B cell (primary cell): ENCODE measurements around the gene AKR7A3. TPM values are rescaled to one million over a fixed set of nuclear protein-coding genes. Genes with fewer than 3 reads are reported as not detected.

Source experiments
- ATAC-seq: fragments of 200-7000 bp; cut with Tn5 transposase; one replicate; pipeline ENCODE4 v1.10.0; 2021; ENCODE audit warnings: low read depth, mild to moderate bottlenecking, moderate number of reproducible peaks, moderate library complexity
- CTCF ChIA-PET: fragments of 350-600 bp; sonication (Branson Sonifier 250); formaldehyde crosslinking; loops from one replicate; lab custom pipeline; 2021; ENCODE audit warnings: antibody characterized with exemption, inconsistent platforms; lab: Charles Lee
- POLR2A ChIA-PET: fragments of 350-600 bp; sonication (Branson Sonifier 250); formaldehyde crosslinking; loops from one replicate; lab custom pipeline; 2021; ENCODE audit warnings: antibody characterized with exemption; lab: Charles Lee
- DNase-seq: peaks from one replicate; pipeline ENCODE4 v3.0.0; 2013
- H2AFZ ChIP-seq: 2 replicates; pipeline ENCODE4 v1.6.1; 2012; ENCODE audit warnings: mild to moderate bottlenecking, low read depth, low read length; ENCODE audit not compliant: insufficient read depth, poor library complexity, severe bottlenecking
- H3K27ac ChIP-seq, 2 donors: 1 replicate in 1 of 2; 2 replicates in 1 of 2; pipeline ENCODE4 v1.5.1; 2012 to 2013; ENCODE audit warnings: low read length in 2 of 2, mild to moderate bottlenecking in 2 of 2, moderate library complexity in 1 of 2
- H3K27me3 ChIP-seq, 4 experiments: fragments of 200-600 bp in 1 of 4; sonication (generic) in 1 of 4; replicated peaks in 1 of 4; 1 replicate in 2 of 4; 2 replicates in 2 of 4; pipeline versions ENCODE4 v1.6.1 to v1.7.0; 2013 to 2016; ENCODE audit warnings: low read length in 3 of 4, mild to moderate bottlenecking in 2 of 4, mixed read lengths in 1 of 4, moderate library complexity in 1 of 4; ENCODE audit not compliant: insufficient read depth in 4 of 4, control insufficient read depth in 3 of 4; ENCODE audit errors: control extremely low read depth in 1 of 4
- H3K36me3 ChIP-seq, 2 experiments: replicated peaks in 1 of 2; 1 replicate in 1 of 2; 2 replicates in 1 of 2; pipeline versions ENCODE4 v1.6.1 to v1.7.1; 2013; ENCODE audit warnings: low read length in 1 of 2; ENCODE audit not compliant: insufficient read depth in 2 of 2, control insufficient read depth in 1 of 2; ENCODE audit errors: control extremely low read depth in 1 of 2, extremely low read depth in 1 of 2
- H3K4me1 ChIP-seq, 2 donors: fragments of 200-600 bp in 1 of 2; sonication (generic) in 1 of 2; 1 replicate in 1 of 2; 2 replicates in 1 of 2; pipeline versions ENCODE4 v1.5.1 to v1.6.1; 2013 to 2017; ENCODE audit warnings: low read length in 2 of 2; ENCODE audit not compliant: control insufficient read depth in 2 of 2, insufficient read depth in 2 of 2
- H3K4me2 ChIP-seq: replicated peaks from 2 replicates; pipeline ENCODE3; 2012; ENCODE audit warnings: mild to moderate bottlenecking, low read depth, low read length; ENCODE audit not compliant: poor library complexity, severe bottlenecking
- H3K4me3 ChIP-seq, 5 experiments: fragments of 200-600 bp in 1 of 5; sonication (generic) in 1 of 5; 1 replicate in 3 of 5; 2 replicates in 2 of 5; pipeline versions ENCODE4 v1.5.1 to v1.7.0; 2011 to 2016; ENCODE audit warnings: low read length in 4 of 5, mild to moderate bottlenecking in 4 of 5, low read depth in 2 of 5, control low read depth in 1 of 5, moderate library complexity in 1 of 5; ENCODE audit not compliant: insufficient read depth in 1 of 5; ENCODE audit errors: control extremely low read depth in 1 of 5, extremely low read depth in 1 of 5
- H3K79me2 ChIP-seq: fragments of 200-600 bp; sonication (generic); one replicate; pipeline ENCODE4 v1.6.0; 2016; ENCODE audit warnings: low read length; ENCODE audit not compliant: control insufficient read depth, insufficient read depth
- H3K9ac ChIP-seq: fragments of 200-600 bp; sonication (generic); 2 replicates; pipeline ENCODE4 v1.6.1; 2017; ENCODE audit warnings: mild to moderate bottlenecking, low read length, moderate library complexity
- H3K9me3 ChIP-seq, 3 donors: one replicate each; pipeline versions ENCODE4 v1.6.1 to v1.7.1; 2013; ENCODE audit warnings: low read length in 2 of 3; ENCODE audit not compliant: control insufficient read depth in 2 of 3, insufficient read depth in 1 of 3; ENCODE audit errors: control extremely low read depth in 1 of 3
- H4K20me1 ChIP-seq: 2 replicates; pipeline ENCODE4 v1.6.0; 2012; ENCODE audit warnings: mild to moderate bottlenecking, low read length; ENCODE audit not compliant: insufficient read depth, control insufficient read depth, poor library complexity, severe bottlenecking
- H3K27ac Mint-ChIP-seq: one replicate; pipeline ENCODE4 v1.8.0; 2021; ENCODE audit warnings: mixed read lengths
- H3K27me3 Mint-ChIP-seq: one replicate; pipeline ENCODE4 v1.8.0; 2021; ENCODE audit warnings: mixed read lengths
- H3K4me1 Mint-ChIP-seq: one replicate; pipeline ENCODE4 v1.8.0; 2021; ENCODE audit warnings: mixed read lengths
- H3K4me3 Mint-ChIP-seq: one replicate; pipeline ENCODE4 v1.8.0; 2021; ENCODE audit warnings: mixed read lengths
- H3K9me3 Mint-ChIP-seq: one replicate; pipeline ENCODE4 v1.8.0; 2022; ENCODE audit warnings: mixed read lengths; ENCODE audit not compliant: insufficient read depth
- EZH2 ChIP-seq: IDR thresholded peaks from 2 replicates; pipeline ENCODE4 v1.6.1; 2012; ENCODE audit warnings: borderline replicate concordance, low read depth, mild to moderate bottlenecking, moderate library complexity, low read length; ENCODE audit not compliant: insufficient read depth, poor library complexity, severe bottlenecking
- whole genome bisulfite sequencing: methylation state at CpG from one replicate; pipeline ENCODE4 v1.1.5; 2013; ENCODE audit warnings: missing lambda C conversion rate; ENCODE audit not compliant: insufficient coverage; 5-methylcytosine and 5-hydroxymethylcytosine counted together
- intact Hi-C: fragments of 100-400 bp; cut with micrococcal nuclease; formaldehyde crosslinking; loops from one replicate; pipeline ENCODE4 v1.10.0; 2022
- polyA plus RNA-seq: library from polyadenylated mRNA; depleted of rRNA; stranded (reverse); fragments of >200 nt; gene quantifications from 2 replicates; pipeline ENCODE4 v1.2.3, GENCODE V29; 2012
- small RNA-seq: library from RNA; depleted of rRNA; stranded (forward); fragments of <200 nt; gene quantifications from one replicate; pipeline ENCODE3, GENCODE V24; 2012; ENCODE audit warnings: low replicate concordance, low read depth; ENCODE audit not compliant: insufficient read length
- total RNA-seq, 2 donors: library from RNA; stranded (reverse); fragments of 120-200 nt in 1 of 2; gene quantifications; 1 replicate in 1 of 2; 2 replicates in 1 of 2; pipeline versions ENCODE4 v1.2.3 to v1.2.4, GENCODE V29; 2013 to 2022
- TF ChIP-seq, protein P1 (sequence below): fragments of 200-600 bp; IDR thresholded peaks from one replicate; pipeline ENCODE4 v1.8.0; 2022; ENCODE audit warnings: antibody characterized with exemption, mild to moderate bottlenecking

AKR7A3 gene
- total and polyA plus RNA-seq, 2 donors (not counting 1 experiment from before 2014, with no cell fraction given), result 0.97 to 1.8 TPM

DNA sequence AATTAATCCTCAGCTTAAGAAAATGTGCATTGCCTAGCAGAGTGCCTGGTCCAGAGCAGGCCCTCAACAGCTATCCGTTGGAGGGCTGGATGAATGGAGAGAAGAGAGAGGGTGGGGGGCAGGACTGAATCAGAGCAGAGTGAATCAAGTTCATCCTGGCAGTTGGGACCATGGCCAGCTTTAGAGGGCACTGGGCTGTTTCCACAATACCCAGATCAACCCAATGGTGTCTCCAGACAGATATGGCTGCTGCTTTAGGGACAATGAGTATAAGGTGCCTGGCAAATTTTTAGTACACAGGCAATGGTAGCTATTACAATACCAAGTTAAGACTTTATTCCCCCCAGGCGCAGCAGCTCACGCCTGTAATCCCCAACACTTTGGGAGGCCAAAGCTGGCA lies 54.3 kb downstream of the AKR7A3 start:
- H2AFZ ChIP-seq, result no peak overlapping the region
- H4K20me1 ChIP-seq, result no peaks in the 10 kb centered on the region
- intact Hi-C loops, result no loop called here
- H3K9me3 ChIP-seq, result no peaks in the 10 kb centered on the region
- ChIA-PET CTCF (interaction anchor here (0.6 to 1.5 kb wide), 3 partner anchors 42 to 348 kb away, joined by 3 to 4 read pairs (median 3); no protein-coding TSS in a partner anchor), POLR2A (no interaction called here)
- no peak overlapping the region for H3K27ac ChIP-seq
- H3K27me3 Mint-ChIP-seq, result no peaks in the 10 kb centered on the region
- H3K27ac Mint-ChIP-seq, result no peak overlapping the region
- no peak overlapping the region for H3K4me3 Mint-ChIP-seq
- H3K4me1 ChIP-seq, result no peaks in the 10 kb centered on the region
- DNase-seq (no peak), ATAC-seq (no peak)
- no peak for TF ChIP-seq EZH2
- TF ChIP-seq, protein P1, sequence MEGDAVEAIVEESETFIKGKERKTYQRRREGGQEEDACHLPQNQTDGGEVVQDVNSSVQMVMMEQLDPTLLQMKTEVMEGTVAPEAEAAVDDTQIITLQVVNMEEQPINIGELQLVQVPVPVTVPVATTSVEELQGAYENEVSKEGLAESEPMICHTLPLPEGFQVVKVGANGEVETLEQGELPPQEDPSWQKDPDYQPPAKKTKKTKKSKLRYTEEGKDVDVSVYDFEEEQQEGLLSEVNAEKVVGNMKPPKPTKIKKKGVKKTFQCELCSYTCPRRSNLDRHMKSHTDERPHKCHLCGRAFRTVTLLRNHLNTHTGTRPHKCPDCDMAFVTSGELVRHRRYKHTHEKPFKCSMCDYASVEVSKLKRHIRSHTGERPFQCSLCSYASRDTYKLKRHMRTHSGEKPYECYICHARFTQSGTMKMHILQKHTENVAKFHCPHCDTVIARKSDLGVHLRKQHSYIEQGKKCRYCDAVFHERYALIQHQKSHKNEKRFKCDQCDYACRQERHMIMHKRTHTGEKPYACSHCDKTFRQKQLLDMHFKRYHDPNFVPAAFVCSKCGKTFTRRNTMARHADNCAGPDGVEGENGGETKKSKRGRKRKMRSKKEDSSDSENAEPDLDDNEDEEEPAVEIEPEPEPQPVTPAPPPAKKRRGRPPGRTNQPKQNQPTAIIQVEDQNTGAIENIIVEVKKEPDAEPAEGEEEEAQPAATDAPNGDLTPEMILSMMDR, result no peak
- peaks cover 9% of the 10 kb centered on the region for H3K79me2 ChIP-seq
- no peaks in the 10 kb centered on the region for H3K4me1 Mint-ChIP-seq
- H3K4me3 ChIP-seq, result no peak overlapping the region
- H3K36me3 ChIP-seq, result peaks cover 3 to 78% of the 10 kb centered on the region in 2 experiments
- no peaks in the 10 kb centered on the region for H3K9me3 Mint-ChIP-seq
- no peaks in the 10 kb centered on the region for H3K27me3 ChIP-seq
- H3K4me2 ChIP-seq, result no peak overlapping the region
- 98% methylated on average over 3 of the region's 3 CpGs for WGBS
- no peak overlapping the region for H3K9ac ChIP-seq

Small RNA genes lying within 50 kb of the gene (small RNA-seq; reads per million reads assigned to genes)
- gene RNU6-1099P, result not detected

Other genes with a start within 250 kb of the AKR7A3 start
- gene UBR4, start 78.5 kb downstream of the AKR7A3 start, total RNA-seq, result 190 and 205 TPM in 2 replicates
- gene UBR4, start 78.5 kb downstream of the AKR7A3 start, polyA plus RNA-seq, result 79.5 and 90.0 TPM in 2 replicates
- gene EMC1, start 37.2 kb downstream of the AKR7A3 start, total RNA-seq, result 43.3 and 45.5 TPM in 2 replicates
- gene EMC1, start 37.2 kb downstream of the AKR7A3 start, polyA plus RNA-seq, result 25.8 and 33.5 TPM in 2 replicates
- gene MRTO4, start 37.0 kb downstream of the AKR7A3 start, total RNA-seq, result 20.2 and 28.1 TPM in 2 replicates
- gene MRTO4, start 37.0 kb downstream of the AKR7A3 start, polyA plus RNA-seq, result 10.4 and 10.6 TPM in 2 replicates
- gene AKR7A2, start 23.4 kb upstream of the AKR7A3 start, total RNA-seq, result 32.1 and 36.9 TPM in 2 replicates
- 11.3 and 23.7 TPM in 2 replicates for gene AKR7A2, start 23.4 kb upstream of the AKR7A3 start, polyA plus RNA-seq
- 24.4 and 26.4 TPM in 2 replicates for gene SLC66A1, start 23.6 kb upstream of the AKR7A3 start, total RNA-seq
- gene SLC66A1, start 23.6 kb upstream of the AKR7A3 start, polyA plus RNA-seq, result 23.8 and 26.8 TPM in 2 replicates
- gene CAPZB, start 196.8 kb upstream of the AKR7A3 start, total RNA-seq, result 193 and 201 TPM in 2 replicates
- gene CAPZB, start 196.8 kb upstream of the AKR7A3 start, polyA plus RNA-seq, result 104 and 126 TPM in 2 replicates